Mesenchymal stem cell (in vitro differentiated cells and primary cell): ENCODE data around the gene SYMPK.
A peak's percentile ranks its signal among the peaks of the same experiment; 100 is the strongest.

Experiments used
- DNase-seq: peaks from one replicate; pipeline ENCODE4 v3.0.0-alpha.2; 2013
- H2AFZ ChIP-seq: one replicate; pipeline ENCODE4 v1.6.1; 2013; ENCODE audit warnings: low read depth, mild to moderate bottlenecking, control low read depth, inconsistent platforms, low read length, moderate library complexity
- H2AK5ac ChIP-seq: 2 replicates; pipeline ENCODE4 v1.6.1; 2013; ENCODE audit warnings: low read length, moderate library complexity, mild to moderate bottlenecking, inconsistent platforms; ENCODE audit not compliant: severe bottlenecking
- H2BK120ac ChIP-seq: one replicate; pipeline ENCODE4 v1.6.1; 2013; ENCODE audit warnings: low read depth, mild to moderate bottlenecking, inconsistent platforms, low read length, moderate library complexity
- H2BK12ac ChIP-seq, 2 experiments: one replicate each; pipeline ENCODE4 v1.6.1; 2013; ENCODE audit warnings: inconsistent platforms in 2 of 2, low read length in 2 of 2, mild to moderate bottlenecking in 2 of 2, moderate library complexity in 2 of 2, control low read depth in 1 of 2
- H2BK15ac ChIP-seq: one replicate; pipeline ENCODE4 v1.6.1; 2013; ENCODE audit warnings: mild to moderate bottlenecking, low read depth, inconsistent platforms; ENCODE audit not compliant: poor library complexity, severe bottlenecking
- H2BK5ac ChIP-seq: 2 replicates; pipeline ENCODE4 v1.6.1; 2013; ENCODE audit warnings: low read depth, mild to moderate bottlenecking, low read length, control low read depth, inconsistent platforms; ENCODE audit not compliant: poor library complexity, severe bottlenecking
- H3K14ac ChIP-seq, 2 experiments: one replicate each; pipeline ENCODE4 v1.6.1; 2013; ENCODE audit warnings: inconsistent platforms in 2 of 2, low read length in 2 of 2, control low read depth in 1 of 2, mild to moderate bottlenecking in 1 of 2, moderate library complexity in 1 of 2
- H3K18ac ChIP-seq, 2 experiments: one replicate each; pipeline ENCODE4 v1.6.1; 2013; ENCODE audit warnings: inconsistent platforms in 2 of 2, low read length in 2 of 2, control low read depth in 1 of 2, low read depth in 1 of 2, mild to moderate bottlenecking in 1 of 2
- H3K23ac ChIP-seq, 2 experiments: one replicate each; pipeline ENCODE4 v1.6.1; 2013; ENCODE audit warnings: inconsistent platforms in 2 of 2, low read length in 2 of 2, mild to moderate bottlenecking in 2 of 2, moderate library complexity in 2 of 2, control low read depth in 1 of 2
- H3K27ac ChIP-seq: 2 replicates; pipeline ENCODE4 v1.5.1; 2013; ENCODE audit warnings: mild to moderate bottlenecking, moderate library complexity, low read length, control low read depth, inconsistent platforms; ENCODE audit not compliant: poor library complexity, severe bottlenecking
- H3K27me3 ChIP-seq, 2 experiments: 2 replicates each; pipeline versions ENCODE4 v1.6.1 to v1.7.0; 2013; ENCODE audit warnings: low read length in 2 of 2, mild to moderate bottlenecking in 2 of 2, moderate library complexity in 2 of 2, control low read depth in 1 of 2, inconsistent platforms in 1 of 2; ENCODE audit not compliant: control insufficient read depth in 1 of 2, insufficient read depth in 1 of 2
- H3K36me3 ChIP-seq, 2 experiments: 2 replicates each; pipeline versions ENCODE4 v1.6.1 to v1.7.0; 2013; ENCODE audit warnings: low read length in 2 of 2, control low read depth in 1 of 2, inconsistent platforms in 1 of 2, low read depth in 1 of 2, mild to moderate bottlenecking in 1 of 2; ENCODE audit not compliant: insufficient read depth in 2 of 2, control insufficient read depth in 1 of 2
- H3K4ac ChIP-seq, 2 experiments: one replicate each; pipeline ENCODE4 v1.6.1; 2013; ENCODE audit warnings: inconsistent platforms in 2 of 2, low read length in 2 of 2, mild to moderate bottlenecking in 2 of 2, moderate library complexity in 2 of 2, control low read depth in 1 of 2, low read depth in 1 of 2
- H3K4me1 ChIP-seq: 2 replicates; pipeline ENCODE4 v1.6.1; 2013; ENCODE audit warnings: low read depth, low read length, control low read depth; ENCODE audit not compliant: control insufficient read depth, insufficient read depth
- H3K4me2 ChIP-seq: 2 replicates; pipeline ENCODE4 v1.6.1; 2013; ENCODE audit warnings: low read length, mild to moderate bottlenecking, inconsistent platforms; ENCODE audit not compliant: poor library complexity, severe bottlenecking
- H3K4me3 ChIP-seq, 2 experiments: 2 replicates each; pipeline versions ENCODE4 v1.5.1 to v1.7.0; 2013; ENCODE audit warnings: low read length in 2 of 2, mild to moderate bottlenecking in 2 of 2, control low read depth in 1 of 2, low read depth in 1 of 2; ENCODE audit not compliant: insufficient read depth in 1 of 2
- H3K79me1 ChIP-seq: replicated peaks from 2 replicates; pipeline ENCODE4 v1.6.1; 2013; ENCODE audit warnings: mild to moderate bottlenecking, control low read depth, low read length, inconsistent platforms; ENCODE audit not compliant: poor library complexity, severe bottlenecking
- H3K9ac ChIP-seq: 2 replicates; pipeline ENCODE4 v1.7.0; 2013; ENCODE audit warnings: mild to moderate bottlenecking, low read length, moderate library complexity
- H3K9me3 ChIP-seq: 2 replicates; pipeline ENCODE4 v1.7.0; 2013; ENCODE audit warnings: mild to moderate bottlenecking, low read length; ENCODE audit not compliant: control insufficient read depth
- H4K8ac ChIP-seq: one replicate; pipeline ENCODE4 v1.6.1; 2013; ENCODE audit warnings: inconsistent platforms, mild to moderate bottlenecking, low read length, moderate library complexity
- H4K91ac ChIP-seq: one replicate; pipeline ENCODE4 v1.6.1; 2013; ENCODE audit warnings: mild to moderate bottlenecking, low read length, inconsistent platforms
- WGBS: methylation state at CpG from one replicate; pipeline ENCODE4 v1.1.7; 2013; ENCODE audit warnings: mixed read lengths; 5-methylcytosine and 5-hydroxymethylcytosine counted together

Gene SYMPK

DNA sequence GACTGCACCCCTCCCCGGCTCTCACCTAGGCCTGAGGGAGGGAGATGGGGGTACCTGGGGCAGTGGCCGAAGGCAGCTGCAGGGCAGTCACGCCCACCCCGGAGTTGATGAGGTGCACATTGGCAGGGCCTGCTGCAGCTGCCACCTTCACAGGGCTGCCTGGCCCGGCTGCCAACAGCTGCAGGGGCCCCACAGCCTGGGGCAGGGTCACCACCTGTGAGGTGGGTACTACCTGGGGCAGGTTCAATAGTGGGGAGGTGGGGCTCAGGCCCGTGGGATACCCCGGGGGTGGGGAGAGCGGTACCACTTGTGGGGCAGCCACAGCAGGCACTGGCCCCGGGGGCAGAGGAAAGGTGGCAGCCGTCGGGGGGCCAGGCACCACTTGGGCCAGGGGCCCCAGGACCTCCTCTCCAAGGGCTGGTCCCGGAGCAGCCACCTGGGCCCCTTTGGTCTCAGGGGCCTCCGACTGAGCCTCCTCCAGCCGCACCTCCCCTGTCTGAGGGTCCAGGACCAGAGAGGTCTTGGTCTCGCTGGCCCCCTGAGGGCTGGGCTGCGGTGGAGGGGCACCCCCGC, 96.6 kb downstream of the SYMPK start:
- H4K8ac ChIP-seq, result peak overlapping the region; percentile 95
- H3K36me3 ChIP-seq, result peaks cover 9 to 27% of the 10 kb centered on the region in 2 experiments
- H2AFZ ChIP-seq, result no peak overlapping the region
- H3K27me3 ChIP-seq, result peaks cover 4 to 17% of the 10 kb centered on the region in 2 experiments
- WGBS, result 88% methylated on average over 17 of the region's 17 CpGs
- peak overlapping the region; percentile 61 for H2AK5ac ChIP-seq
- peaks cover 49% of the 10 kb centered on the region for H3K4me1 ChIP-seq
- H2BK12ac ChIP-seq, result peak overlapping the region; percentile 30 to 86
- H3K9me3 ChIP-seq, result no peaks in the 10 kb centered on the region
- H2BK5ac ChIP-seq, result peak overlapping the region; percentile 11
- H3K9ac ChIP-seq, result peak overlapping the region; percentile 95
- H3K27ac ChIP-seq, result peak overlapping the region; percentile 44
- peak overlapping the region; percentile 49 to 86 for H3K14ac ChIP-seq
- no peak for DNase-seq
- H2BK120ac ChIP-seq, result peak overlapping the region; percentile 90
- peaks cover 14% of the 10 kb centered on the region for H3K79me1 ChIP-seq
- peak overlapping the region; percentile 89 for H4K91ac ChIP-seq
- H3K4me3 ChIP-seq, result peak overlapping the region in 1 of 2 experiments; percentile 89
- peak overlapping the region; percentile 92 to 96 for H3K4ac ChIP-seq
- peak overlapping the region; percentile 33 for H2BK15ac ChIP-seq
- peak overlapping the region; percentile 85 to 88 for H3K18ac ChIP-seq
- H3K23ac ChIP-seq, result peak overlapping the region in 1 of 2 experiments; percentile 61
- H3K4me2 ChIP-seq, result peak overlapping the region; percentile 79

DNA sequence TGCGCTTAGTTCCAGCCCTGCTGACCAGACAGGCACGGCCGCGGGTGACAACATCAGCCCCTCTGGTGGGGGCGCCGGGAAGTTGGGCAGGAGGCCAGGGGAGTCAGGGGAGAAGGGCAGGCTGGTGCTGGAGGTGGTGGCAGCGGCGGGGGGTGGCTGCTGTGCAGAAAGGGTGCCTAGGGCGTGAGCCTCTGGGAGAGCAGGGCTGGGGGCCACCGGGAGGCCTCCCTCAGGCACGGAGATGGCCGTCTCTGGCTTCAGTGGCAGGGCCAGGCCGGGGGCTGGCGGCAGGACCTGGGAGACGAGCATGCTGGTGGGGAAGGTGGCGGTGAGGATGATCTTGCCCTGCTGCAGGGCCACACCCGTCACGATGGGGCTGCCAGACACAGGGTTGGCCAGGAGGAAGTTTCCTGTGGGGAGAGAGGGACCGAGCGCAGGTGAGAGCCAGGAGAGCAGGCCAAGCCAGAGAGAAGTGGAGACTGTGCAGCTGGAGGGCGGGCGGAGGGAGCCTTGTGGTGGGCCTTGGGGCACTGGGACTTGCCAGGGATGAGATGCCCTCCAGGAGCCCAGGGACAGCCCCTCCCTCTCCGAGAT, 97.1 kb downstream of the SYMPK start:
- peak overlapping the region; percentile 52 for H4K91ac ChIP-seq
- peak overlapping the region in 1 of 2 experiments; percentile 48 for H3K4ac ChIP-seq
- peak overlapping the region; percentile 7 to 89 for H3K4me3 ChIP-seq
- no peak overlapping the region for H3K27ac ChIP-seq
- no peak overlapping the region for H2AFZ ChIP-seq
- H3K4me2 ChIP-seq, result no peak overlapping the region
- H2BK5ac ChIP-seq, result no peak overlapping the region
- peak overlapping the region; percentile 95 for H3K9ac ChIP-seq
- H2BK15ac ChIP-seq, result no peak overlapping the region
- peaks cover 14% of the 10 kb centered on the region for H3K79me1 ChIP-seq
- no peak for DNase-seq
- peaks cover 44% of the 10 kb centered on the region for H3K4me1 ChIP-seq
- no peak overlapping the region for H2BK120ac ChIP-seq
- no peak overlapping the region for H3K23ac ChIP-seq
- peaks cover 4 to 21% of the 10 kb centered on the region in 2 experiments for H3K36me3 ChIP-seq
- H3K9me3 ChIP-seq, result no peaks in the 10 kb centered on the region
- 90% methylated on average over 23 of the region's 23 CpGs for WGBS
- H3K27me3 ChIP-seq, result peaks cover 4 to 17% of the 10 kb centered on the region in 2 experiments
- peak overlapping the region; percentile 30 to 70 for H2BK12ac ChIP-seq
- no peak overlapping the region for H2AK5ac ChIP-seq
- H3K14ac ChIP-seq, result peak overlapping the region in 1 of 2 experiments; percentile 53
- H3K18ac ChIP-seq, result peak overlapping the region in 1 of 2 experiments; percentile 18
- H4K8ac ChIP-seq, result peak overlapping the region; percentile 60
